A673 (cell line): ENCODE results near the gene NDUFB3.

Source experiments
- CTCF ChIP-seq: fragments of 300-800, 200-600 bp; sonication (generic); conservative IDR thresholded peaks from 2 replicates; pipeline ENCODE4 v1.5.1; 2017; ENCODE audit warnings: low read depth, mild to moderate bottlenecking, antibody characterized with exemption, low read length, moderate library complexity, mixed read lengths
- EZH2 ChIP-seq: fragments of 200-600 bp; sonication (generic); IDR thresholded peaks from 2 replicates; pipeline ENCODE4 v1.6.1; 2017; ENCODE audit warnings: borderline replicate concordance, low read depth, mild to moderate bottlenecking, mixed read lengths, antibody characterized with exemption, low read length; ENCODE audit not compliant: poor library complexity, severe bottlenecking

DNA sequence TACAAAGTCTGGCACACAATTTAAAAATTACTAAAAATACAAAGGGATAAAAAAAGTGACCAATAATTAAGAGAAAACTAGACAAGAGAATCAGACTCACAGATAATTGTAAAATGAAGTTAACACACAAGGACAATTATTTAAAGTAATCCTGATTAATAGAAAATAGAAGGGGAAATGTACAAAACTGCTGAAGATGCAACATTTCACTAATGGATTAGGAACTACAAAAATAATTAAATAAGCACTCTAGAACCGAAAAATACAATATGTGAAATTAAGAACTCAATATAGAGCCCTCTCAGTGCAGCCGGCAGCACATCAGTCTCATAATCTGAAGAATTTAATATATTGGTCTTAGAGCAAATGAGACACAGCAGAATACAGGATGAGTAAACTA is 24.9 kb upstream of the NDUFB3 start:
- TF ChIP-seq EZH2 = no peak
- TF ChIP-seq CTCF = no peak
